RWPE2 (cell line): ENCODE results near the gene HDGF.

ENCODE experiments used
- ATAC-seq: fragments of 200-7000 bp; cut with Tn5 transposase; 3 replicates; pipeline ENCODE4 v1.9.1; 2021; ENCODE audit warnings: low read depth
- DNase-seq: peaks from one replicate; pipeline ENCODE4 v3.0.0-alpha.2; 2020; ENCODE audit warnings: low spot score
- H3K27ac ChIP-seq: fragments of 450-650 bp; 2 replicates; pipeline ENCODE4 v1.5.1; 2017; ENCODE audit warnings: mild to moderate bottlenecking; ENCODE audit not compliant: poor library complexity, severe bottlenecking
- H3K27me3 ChIP-seq: fragments of 250-450 bp; sonication (Bioruptor Pico); 2 replicates; pipeline ENCODE4 v1.5.1; 2021; ENCODE audit warnings: mild to moderate bottlenecking, moderate library complexity; ENCODE audit not compliant: insufficient read depth, poor library complexity, severe bottlenecking
- H3K36me3 ChIP-seq: fragments of 250-450 bp; sonication (Bioruptor Pico); 2 replicates; pipeline ENCODE4 v1.5.1; 2020; ENCODE audit warnings: low read depth, mild to moderate bottlenecking, moderate library complexity
- H3K4me1 ChIP-seq: fragments of 250-450 bp; sonication (Bioruptor Pico); 2 replicates; pipeline ENCODE4 v1.5.1; 2021; ENCODE audit warnings: mild to moderate bottlenecking, moderate library complexity; ENCODE audit not compliant: insufficient read depth, poor library complexity, severe bottlenecking
- H3K4me3 ChIP-seq: fragments of 250-450 bp; sonication (Bioruptor Pico); 2 replicates; pipeline ENCODE4 v1.5.1; 2021; ENCODE audit warnings: mild to moderate bottlenecking, moderate library complexity; ENCODE audit not compliant: severe bottlenecking
- H3K9me3 ChIP-seq: fragments of 250-450 bp; sonication (Bioruptor Pico); 2 replicates; pipeline ENCODE4 v1.5.1; 2021; ENCODE audit warnings: mild to moderate bottlenecking, moderate library complexity; ENCODE audit not compliant: severe bottlenecking
- CTCF ChIP-seq: fragments of 450-650 bp; IDR thresholded peaks from one replicate; pipeline ENCODE4 v1.5.1; 2017; ENCODE audit warnings: mild to moderate bottlenecking, moderate library complexity; ENCODE audit not compliant: poor library complexity, severe bottlenecking

The HDGF gene

GRCh38 chr1:156703741-156704140 lies 47.7 kb downstream of the HDGF start:
- H3K36me3 ChIP-seq, result no peaks in the 10 kb centered on the region
- ATAC-seq (no peak), DNase-seq (no peak)
- peaks cover 30% of the 10 kb centered on the region for H3K4me1 ChIP-seq
- no peak for TF ChIP-seq CTCF
- H3K27ac ChIP-seq, result no peak overlapping the region
- no peak overlapping the region for H3K4me3 ChIP-seq
- H3K27me3 ChIP-seq, result no peaks in the 10 kb centered on the region
- no peaks in the 10 kb centered on the region for H3K9me3 ChIP-seq

GRCh38 chr1:156703336-156703735 lies 48.1 kb downstream of the HDGF start:
- DNase-seq (no peak), ATAC-seq (no peak)
- no peak overlapping the region for H3K27ac ChIP-seq
- no peaks in the 10 kb centered on the region for H3K9me3 ChIP-seq
- H3K36me3 ChIP-seq, result no peaks in the 10 kb centered on the region
- peaks cover 30% of the 10 kb centered on the region for H3K4me1 ChIP-seq
- no peak for TF ChIP-seq CTCF
- no peaks in the 10 kb centered on the region for H3K27me3 ChIP-seq
- no peak overlapping the region for H3K4me3 ChIP-seq

- Histone ChIP-seq H3K4me1 (peaks cover 23% of the 10 kb centered on the region), H3K27ac (no peak overlapping the region), H3K27me3 (no peaks in the 10 kb centered on the region), H3K9me3 (no peaks in the 10 kb centered on the region), H3K36me3 (no peaks in the 10 kb centered on the region), H3K4me3 (no peak overlapping the region)
- DNase-seq, result no peak
- TF ChIP-seq CTCF, result no peak
- ATAC-seq, result no peak
These were observed 50.5 kb downstream of the HDGF start for GRCh38 chr1:156700736-156701531.

GRCh38 chr1:156698995-156699394 lies 52.5 kb downstream of the HDGF start:
- Histone ChIP-seq H3K27me3 (no peaks in the 10 kb centered on the region), H3K27ac (no peak overlapping the region), H3K4me1 (peaks cover 13% of the 10 kb centered on the region), H3K36me3 (no peaks in the 10 kb centered on the region), H3K9me3 (no peaks in the 10 kb centered on the region), H3K4me3 (no peak overlapping the region)
- TF ChIP-seq CTCF, result no peak
- no peak for DNase-seq
- no peak for ATAC-seq

- no peaks in the 10 kb centered on the region for H3K9me3 ChIP-seq
- no peak overlapping the region for H3K27ac ChIP-seq
- no peak for ATAC-seq
- no peaks in the 10 kb centered on the region for H3K27me3 ChIP-seq
- TF ChIP-seq CTCF, result no peak
- H3K4me3 ChIP-seq, result no peak overlapping the region
- H3K36me3 ChIP-seq, result no peaks in the 10 kb centered on the region
- H3K4me1 ChIP-seq, result peaks cover 19% of the 10 kb centered on the region
- DNase-seq, result no peak
These were observed 54.0 kb downstream of the HDGF start for GRCh38 chr1:156697481-156697880.
